OCI-LY1 (cell line): ENCODE results near the gene RNF150.

ENCODE experiments used
- EZH2 ChIP-seq: fragments of 200-600 bp; sonication (generic), shearing (Covaris generic); IDR thresholded peaks from 2 replicates; pipeline ENCODE4 v1.8.0; 2017; ENCODE audit warnings: borderline replicate concordance, mixed run types, mild to moderate bottlenecking, antibody characterized with exemption, low read length, moderate library complexity, mixed read lengths
- TF ChIP-seq, protein P1 (sequence below): fragments of 200-600 bp; sonication (generic), shearing (Covaris generic); IDR thresholded peaks from 2 replicates; pipeline ENCODE4 v1.5.1; 2017; ENCODE audit warnings: mild to moderate bottlenecking, antibody characterized with exemption, low read length, moderate library complexity, mixed read lengths

- no peak for TF ChIP-seq EZH2
- TF ChIP-seq, protein P1, sequence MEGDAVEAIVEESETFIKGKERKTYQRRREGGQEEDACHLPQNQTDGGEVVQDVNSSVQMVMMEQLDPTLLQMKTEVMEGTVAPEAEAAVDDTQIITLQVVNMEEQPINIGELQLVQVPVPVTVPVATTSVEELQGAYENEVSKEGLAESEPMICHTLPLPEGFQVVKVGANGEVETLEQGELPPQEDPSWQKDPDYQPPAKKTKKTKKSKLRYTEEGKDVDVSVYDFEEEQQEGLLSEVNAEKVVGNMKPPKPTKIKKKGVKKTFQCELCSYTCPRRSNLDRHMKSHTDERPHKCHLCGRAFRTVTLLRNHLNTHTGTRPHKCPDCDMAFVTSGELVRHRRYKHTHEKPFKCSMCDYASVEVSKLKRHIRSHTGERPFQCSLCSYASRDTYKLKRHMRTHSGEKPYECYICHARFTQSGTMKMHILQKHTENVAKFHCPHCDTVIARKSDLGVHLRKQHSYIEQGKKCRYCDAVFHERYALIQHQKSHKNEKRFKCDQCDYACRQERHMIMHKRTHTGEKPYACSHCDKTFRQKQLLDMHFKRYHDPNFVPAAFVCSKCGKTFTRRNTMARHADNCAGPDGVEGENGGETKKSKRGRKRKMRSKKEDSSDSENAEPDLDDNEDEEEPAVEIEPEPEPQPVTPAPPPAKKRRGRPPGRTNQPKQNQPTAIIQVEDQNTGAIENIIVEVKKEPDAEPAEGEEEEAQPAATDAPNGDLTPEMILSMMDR: no peak
These were observed 195.4 kb downstream of the RNF150 start for GRCh38 chr4:140937866-140938265.
